RWPE2 (cell line): ENCODE measurements around the gene ZMYND19.
"Not testable (repeated sequence)": the region's sequence is repeated elsewhere in the genome, so short reads cannot be mapped to it uniquely, and the experiment has no call there.

Experiments
- ATAC-seq: fragments of 200-7000 bp; cut with Tn5 transposase; 3 replicates; pipeline ENCODE4 v1.9.1; 2021; ENCODE audit warnings: low read depth
- DNase-seq: peaks from one replicate; pipeline ENCODE4 v3.0.0-alpha.2; 2020; ENCODE audit warnings: low spot score
- H3K27ac ChIP-seq: fragments of 450-650 bp; 2 replicates; pipeline ENCODE4 v1.5.1; 2017; ENCODE audit warnings: mild to moderate bottlenecking; ENCODE audit not compliant: poor library complexity, severe bottlenecking
- H3K27me3 ChIP-seq: fragments of 250-450 bp; sonication (Bioruptor Pico); 2 replicates; pipeline ENCODE4 v1.5.1; 2021; ENCODE audit warnings: mild to moderate bottlenecking, moderate library complexity; ENCODE audit not compliant: insufficient read depth, poor library complexity, severe bottlenecking
- H3K36me3 ChIP-seq: fragments of 250-450 bp; sonication (Bioruptor Pico); 2 replicates; pipeline ENCODE4 v1.5.1; 2020; ENCODE audit warnings: low read depth, mild to moderate bottlenecking, moderate library complexity
- H3K4me1 ChIP-seq: fragments of 250-450 bp; sonication (Bioruptor Pico); 2 replicates; pipeline ENCODE4 v1.5.1; 2021; ENCODE audit warnings: mild to moderate bottlenecking, moderate library complexity; ENCODE audit not compliant: insufficient read depth, poor library complexity, severe bottlenecking
- H3K4me3 ChIP-seq: fragments of 250-450 bp; sonication (Bioruptor Pico); 2 replicates; pipeline ENCODE4 v1.5.1; 2021; ENCODE audit warnings: mild to moderate bottlenecking, moderate library complexity; ENCODE audit not compliant: severe bottlenecking
- H3K9me3 ChIP-seq: fragments of 250-450 bp; sonication (Bioruptor Pico); 2 replicates; pipeline ENCODE4 v1.5.1; 2021; ENCODE audit warnings: mild to moderate bottlenecking, moderate library complexity; ENCODE audit not compliant: severe bottlenecking
- TF ChIP-seq, protein P1 (sequence below): fragments of 450-650 bp; IDR thresholded peaks from one replicate; pipeline ENCODE4 v1.5.1; 2017; ENCODE audit warnings: mild to moderate bottlenecking, moderate library complexity; ENCODE audit not compliant: poor library complexity, severe bottlenecking

The ZMYND19 gene

DNA sequence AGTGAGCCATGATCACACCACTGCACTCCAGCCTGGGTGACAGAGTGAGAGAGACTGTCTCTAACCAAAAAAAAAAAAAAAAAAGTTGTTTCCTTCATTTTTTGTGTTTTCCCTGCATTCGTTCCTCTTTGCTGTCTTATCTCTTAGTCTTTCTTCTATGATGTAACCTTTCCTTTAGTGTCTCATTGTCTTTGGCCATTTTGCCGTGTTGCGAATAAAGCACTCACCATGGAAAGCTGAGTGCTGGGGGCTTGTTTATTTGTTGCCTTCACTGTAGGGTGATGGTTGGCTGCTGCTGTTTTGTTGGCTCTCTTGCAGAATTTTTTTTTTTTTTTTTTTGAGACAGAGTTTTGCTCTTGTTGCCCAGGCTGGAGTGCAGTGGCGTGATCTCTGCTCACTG is 36.2 kb upstream of the ZMYND19 start:
- no peak for ATAC-seq

DNA sequence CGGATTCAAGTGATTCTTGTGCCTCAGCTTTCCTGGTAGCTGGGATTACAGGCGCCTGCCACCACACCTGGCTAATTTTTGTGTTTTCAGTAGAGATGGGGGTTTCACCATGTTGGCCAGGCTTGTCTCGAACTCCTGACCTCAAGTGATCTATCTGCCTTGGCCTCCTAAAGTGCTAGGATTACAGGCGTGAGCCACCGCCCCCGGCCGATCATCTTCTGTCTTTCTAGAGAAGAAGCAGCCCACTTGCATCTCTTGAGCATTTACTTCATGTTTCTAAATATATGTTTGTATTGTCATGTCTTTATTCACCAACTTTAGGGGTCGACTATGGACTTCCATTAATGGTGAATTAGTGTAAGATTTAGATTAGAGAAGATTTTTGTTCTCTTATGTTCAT is 31.9 kb upstream of the ZMYND19 start:
- DNase-seq, H3K27ac ChIP-seq: not testable (repeated sequence)
- H3K36me3 ChIP-seq = peaks cover 22% of the 10 kb centered on the region

More for the DNA sequence above, 36.2 kb upstream of the ZMYND19 start:
- no peaks in the 10 kb centered on the region for H3K27me3 ChIP-seq
- no peak overlapping the region for H3K27ac ChIP-seq
- TF ChIP-seq, protein P1, sequence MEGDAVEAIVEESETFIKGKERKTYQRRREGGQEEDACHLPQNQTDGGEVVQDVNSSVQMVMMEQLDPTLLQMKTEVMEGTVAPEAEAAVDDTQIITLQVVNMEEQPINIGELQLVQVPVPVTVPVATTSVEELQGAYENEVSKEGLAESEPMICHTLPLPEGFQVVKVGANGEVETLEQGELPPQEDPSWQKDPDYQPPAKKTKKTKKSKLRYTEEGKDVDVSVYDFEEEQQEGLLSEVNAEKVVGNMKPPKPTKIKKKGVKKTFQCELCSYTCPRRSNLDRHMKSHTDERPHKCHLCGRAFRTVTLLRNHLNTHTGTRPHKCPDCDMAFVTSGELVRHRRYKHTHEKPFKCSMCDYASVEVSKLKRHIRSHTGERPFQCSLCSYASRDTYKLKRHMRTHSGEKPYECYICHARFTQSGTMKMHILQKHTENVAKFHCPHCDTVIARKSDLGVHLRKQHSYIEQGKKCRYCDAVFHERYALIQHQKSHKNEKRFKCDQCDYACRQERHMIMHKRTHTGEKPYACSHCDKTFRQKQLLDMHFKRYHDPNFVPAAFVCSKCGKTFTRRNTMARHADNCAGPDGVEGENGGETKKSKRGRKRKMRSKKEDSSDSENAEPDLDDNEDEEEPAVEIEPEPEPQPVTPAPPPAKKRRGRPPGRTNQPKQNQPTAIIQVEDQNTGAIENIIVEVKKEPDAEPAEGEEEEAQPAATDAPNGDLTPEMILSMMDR = no peak
- no peaks in the 10 kb centered on the region for H3K9me3 ChIP-seq
- H3K4me1 ChIP-seq = no peaks in the 10 kb centered on the region
- H3K36me3 ChIP-seq = peaks cover 5% of the 10 kb centered on the region; the same call in 1 of the 2 replicates
- DNase-seq = no peak
- H3K4me3 ChIP-seq = no peak overlapping the region

DNA sequence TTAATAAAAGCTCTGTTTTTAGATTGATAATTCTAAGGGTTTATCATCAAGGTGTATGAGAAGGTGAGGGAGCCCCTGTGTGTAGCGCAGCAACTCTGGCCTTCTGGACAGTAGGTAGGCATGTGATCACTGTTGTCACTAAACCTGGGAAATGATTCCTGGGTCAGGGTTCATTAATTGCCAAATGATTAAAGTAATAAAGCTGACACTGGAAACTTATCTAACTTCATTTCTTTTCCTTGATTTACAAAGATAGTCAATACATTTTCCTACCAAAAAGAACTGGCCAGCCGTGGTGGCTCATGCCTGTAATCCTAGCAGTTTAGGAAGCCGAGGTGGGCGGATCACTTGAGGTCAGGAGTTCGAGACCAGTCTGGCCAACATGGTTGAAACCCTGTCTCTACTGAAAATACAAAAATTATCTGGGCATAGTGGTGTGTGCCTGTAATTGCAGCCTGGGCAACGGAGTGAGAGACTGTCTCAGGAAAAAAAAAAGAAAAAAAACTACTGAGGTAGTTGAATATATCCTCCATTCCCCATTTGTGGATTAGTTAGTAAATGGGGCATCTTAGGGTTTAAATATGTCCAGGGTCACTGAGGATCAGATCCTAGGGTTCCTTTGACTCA is 30.9 kb upstream of the ZMYND19 start:
- Histone ChIP-seq H3K27me3 (no peaks in the 10 kb centered on the region), H3K4me1 (peaks cover 13% of the 10 kb centered on the region), H3K9me3 (no peaks in the 10 kb centered on the region), H3K27ac (no peak overlapping the region), H3K4me3 (no peak overlapping the region), H3K36me3 (peaks cover 32% of the 10 kb centered on the region)
- TF ChIP-seq, protein P1 = no peak
- DNase-seq (no peak), ATAC-seq (no peak)

More for the DNA sequence above, 31.9 kb upstream of the ZMYND19 start:
- H3K27me3 ChIP-seq, H3K9me3 ChIP-seq, ATAC-seq, H3K4me3 ChIP-seq: not testable (repeated sequence)
- peaks cover 11% of the 10 kb centered on the region for H3K4me1 ChIP-seq

DNA sequence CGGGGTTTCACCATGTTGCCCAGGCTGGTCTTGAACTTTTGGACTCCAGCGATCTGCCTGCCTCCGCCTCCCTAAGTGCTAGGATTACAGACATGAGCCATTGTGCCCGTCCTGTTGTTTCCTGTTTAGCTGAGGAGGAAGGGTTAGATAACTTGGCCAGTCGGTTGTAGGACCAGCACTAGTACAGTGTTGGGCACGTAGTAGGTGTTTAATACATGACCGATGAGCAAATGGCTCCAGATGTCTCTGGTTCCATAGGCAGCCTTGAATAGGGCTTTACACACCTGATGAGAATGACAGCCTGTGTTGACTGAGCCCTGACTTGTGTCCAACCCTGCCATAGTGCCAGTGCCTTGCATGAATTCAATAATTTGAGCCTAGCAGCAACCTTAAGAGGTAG is 30.3 kb upstream of the ZMYND19 start:
- Histone ChIP-seq H3K36me3 (peaks cover 35% of the 10 kb centered on the region), H3K27ac (no peak overlapping the region), H3K4me1 (peaks cover 13% of the 10 kb centered on the region), H3K27me3 (no peaks in the 10 kb centered on the region), H3K4me3 (no peak overlapping the region), H3K9me3 (no peaks in the 10 kb centered on the region)
- ATAC-seq = no peak
- no peak for DNase-seq
- TF ChIP-seq, protein P1 = no peak

DNA sequence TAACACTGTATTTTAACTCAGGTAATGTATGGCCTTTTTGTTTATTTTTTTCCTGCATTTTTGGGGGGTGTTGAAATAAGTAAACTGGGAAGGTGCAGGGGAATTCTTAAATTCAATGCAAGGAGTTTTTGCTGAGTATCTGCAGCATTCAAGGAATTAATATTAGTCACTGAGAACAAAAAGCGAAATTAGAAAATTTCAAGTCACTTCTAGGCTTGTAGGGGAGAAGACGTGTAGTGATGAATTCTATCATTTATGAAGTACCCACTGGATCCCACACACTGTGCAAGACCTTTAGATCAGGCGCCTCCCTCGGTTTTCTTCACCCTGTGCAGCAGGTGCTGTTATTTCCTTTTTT is 29.7 kb upstream of the ZMYND19 start:
- H3K36me3 ChIP-seq = peaks cover 41% of the 10 kb centered on the region
- H3K4me3 ChIP-seq = peak overlapping the region; percentile 80
- no peaks in the 10 kb centered on the region for H3K9me3 ChIP-seq
- H3K27ac ChIP-seq = peak overlapping the region; percentile 99
- peaks cover 13% of the 10 kb centered on the region for H3K4me1 ChIP-seq
- DNase-seq = no peak
- TF ChIP-seq, protein P1 = no peak
- no peak for ATAC-seq
- H3K27me3 ChIP-seq = no peaks in the 10 kb centered on the region
